ENCODE measurements around the gene ADGRD1. TPM values are rescaled to one million over a fixed set of nuclear protein-coding genes. Genes with fewer than 3 reads are reported as not detected.

Gene ADGRD1
- total and polyA plus RNA-seq, 7 donors, result 0.46 to 22.5 (median 7.2) TPM

DNA sequence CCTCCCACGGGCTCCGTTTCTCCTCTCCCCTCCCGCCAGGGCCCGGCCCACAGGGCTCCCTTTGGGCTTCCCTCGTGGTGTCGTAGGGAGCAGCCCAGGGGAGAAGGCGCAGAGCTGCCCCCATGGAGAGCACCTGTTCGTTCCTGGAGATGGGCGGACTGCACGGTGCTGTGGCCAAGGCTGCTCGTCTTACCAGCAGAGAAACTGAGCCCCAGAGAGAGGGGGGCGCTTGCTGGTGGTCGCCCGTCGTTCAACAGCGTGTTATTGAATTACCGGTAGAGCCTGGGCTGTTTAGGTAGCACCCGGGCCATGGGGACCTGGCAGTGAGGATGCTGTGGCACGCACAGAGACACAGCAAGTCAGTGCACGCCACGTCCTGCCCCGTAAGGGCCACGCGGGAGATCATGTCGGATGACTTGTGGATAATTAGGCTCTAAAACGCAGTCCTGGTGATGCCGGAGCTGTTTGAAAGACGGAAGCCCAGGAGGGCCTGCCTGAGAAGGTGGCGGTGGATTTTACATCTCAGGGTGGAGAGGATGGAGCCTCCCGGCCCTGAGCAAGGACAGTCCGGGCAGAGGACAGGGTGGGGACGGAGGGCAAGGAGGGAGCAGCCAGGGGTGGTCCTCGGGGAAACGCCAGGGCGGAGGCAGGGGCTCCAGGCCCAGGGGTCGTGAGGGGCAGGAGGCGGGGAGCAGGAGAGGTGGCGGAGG is 134.4 kb downstream of the ADGRD1 start:
- Histone ChIP-seq H3K9me3 (no peaks in the 10 kb centered on the region), H3K27me3 (no peaks in the 10 kb centered on the region), H3K27ac (no peak overlapping the region), H3K4me1 (no peaks in the 10 kb centered on the region), H3K4me3 (no peak overlapping the region), H3K36me3 (peaks cover 0 to 5% (median 0%) of the 10 kb centered on the region in 4 donors)
- TF ChIP-seq POLR2A (IDR thresholded peaks at IDR 0.05), result no peak
- TF ChIP-seq EP300 (IDR thresholded peaks at IDR 0.05), result no peak
- intact Hi-C loops (cut with DNase I), result no loop called here
- 85 to 91% methylated on average over 38 of the region's 38 CpGs for WGBS, 2 donors
- peak; percentile 55 for DNase-seq

DNA sequence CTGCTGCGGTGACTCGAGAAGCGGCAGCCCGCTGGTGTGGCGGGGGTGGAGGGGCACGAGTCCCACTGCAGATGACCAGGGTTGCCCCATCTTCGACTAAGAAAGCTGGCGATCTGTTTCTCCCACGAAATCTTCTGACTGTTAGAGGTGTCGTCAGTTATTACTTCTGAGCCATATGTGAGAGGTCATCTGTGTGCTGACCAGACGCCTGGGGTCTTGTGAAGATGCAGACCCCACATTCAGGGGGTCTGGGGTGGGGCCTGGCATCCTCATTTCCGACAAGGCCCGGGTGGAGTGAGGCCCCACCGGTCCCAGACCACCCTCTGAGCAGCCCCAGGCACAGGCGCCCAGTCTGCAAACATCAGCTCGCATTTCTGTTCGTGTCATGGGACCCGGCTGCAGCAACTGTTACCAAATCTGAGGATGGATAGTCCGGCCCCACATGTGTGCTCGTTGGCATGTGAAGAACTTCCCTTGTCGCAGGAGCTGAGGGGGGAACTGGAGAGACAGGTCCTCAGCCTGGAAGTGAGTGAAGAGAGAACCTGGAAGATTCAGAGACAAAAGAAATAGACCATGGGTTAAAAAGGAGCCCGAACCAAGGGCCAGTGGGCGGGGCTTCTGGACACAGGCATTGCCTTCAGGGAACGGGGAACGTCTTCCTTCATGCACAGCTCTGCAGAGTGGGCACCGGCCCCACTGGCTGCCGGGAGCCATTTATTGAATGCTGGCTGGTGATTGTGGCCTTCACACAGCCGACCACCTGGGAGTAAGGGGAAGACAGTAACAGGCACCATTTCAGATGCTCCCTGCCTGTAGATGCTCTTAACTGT is 135.2 kb downstream of the ADGRD1 start:
- WGBS, 2 donors, result 76 to 86% methylated on average over 28 of the region's 28 CpGs
- no peaks in the 10 kb centered on the region for H3K9me3 ChIP-seq
- intact Hi-C loops (cut with DNase I), result no loop called here
- H3K4me1 ChIP-seq, result no peaks in the 10 kb centered on the region
- peaks cover 0 to 5% (median 0%) of the 10 kb centered on the region in 4 donors for H3K36me3 ChIP-seq
- peak; percentile 54 for DNase-seq
- TF ChIP-seq EP300 (IDR thresholded peaks at IDR 0.05), result no peak
- no peak for TF ChIP-seq POLR2A (IDR thresholded peaks at IDR 0.05)
- TF ChIP-seq, protein P1, sequence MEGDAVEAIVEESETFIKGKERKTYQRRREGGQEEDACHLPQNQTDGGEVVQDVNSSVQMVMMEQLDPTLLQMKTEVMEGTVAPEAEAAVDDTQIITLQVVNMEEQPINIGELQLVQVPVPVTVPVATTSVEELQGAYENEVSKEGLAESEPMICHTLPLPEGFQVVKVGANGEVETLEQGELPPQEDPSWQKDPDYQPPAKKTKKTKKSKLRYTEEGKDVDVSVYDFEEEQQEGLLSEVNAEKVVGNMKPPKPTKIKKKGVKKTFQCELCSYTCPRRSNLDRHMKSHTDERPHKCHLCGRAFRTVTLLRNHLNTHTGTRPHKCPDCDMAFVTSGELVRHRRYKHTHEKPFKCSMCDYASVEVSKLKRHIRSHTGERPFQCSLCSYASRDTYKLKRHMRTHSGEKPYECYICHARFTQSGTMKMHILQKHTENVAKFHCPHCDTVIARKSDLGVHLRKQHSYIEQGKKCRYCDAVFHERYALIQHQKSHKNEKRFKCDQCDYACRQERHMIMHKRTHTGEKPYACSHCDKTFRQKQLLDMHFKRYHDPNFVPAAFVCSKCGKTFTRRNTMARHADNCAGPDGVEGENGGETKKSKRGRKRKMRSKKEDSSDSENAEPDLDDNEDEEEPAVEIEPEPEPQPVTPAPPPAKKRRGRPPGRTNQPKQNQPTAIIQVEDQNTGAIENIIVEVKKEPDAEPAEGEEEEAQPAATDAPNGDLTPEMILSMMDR (IDR thresholded peaks at IDR 0.05), result no peak
- TF ChIP-seq POLR2AphosphoS5 (IDR thresholded peaks at IDR 0.05), result no peak
- no peaks in the 10 kb centered on the region for H3K27me3 ChIP-seq
- no peak overlapping the region for H3K27ac ChIP-seq
- no peak overlapping the region for H3K4me3 ChIP-seq

DNA sequence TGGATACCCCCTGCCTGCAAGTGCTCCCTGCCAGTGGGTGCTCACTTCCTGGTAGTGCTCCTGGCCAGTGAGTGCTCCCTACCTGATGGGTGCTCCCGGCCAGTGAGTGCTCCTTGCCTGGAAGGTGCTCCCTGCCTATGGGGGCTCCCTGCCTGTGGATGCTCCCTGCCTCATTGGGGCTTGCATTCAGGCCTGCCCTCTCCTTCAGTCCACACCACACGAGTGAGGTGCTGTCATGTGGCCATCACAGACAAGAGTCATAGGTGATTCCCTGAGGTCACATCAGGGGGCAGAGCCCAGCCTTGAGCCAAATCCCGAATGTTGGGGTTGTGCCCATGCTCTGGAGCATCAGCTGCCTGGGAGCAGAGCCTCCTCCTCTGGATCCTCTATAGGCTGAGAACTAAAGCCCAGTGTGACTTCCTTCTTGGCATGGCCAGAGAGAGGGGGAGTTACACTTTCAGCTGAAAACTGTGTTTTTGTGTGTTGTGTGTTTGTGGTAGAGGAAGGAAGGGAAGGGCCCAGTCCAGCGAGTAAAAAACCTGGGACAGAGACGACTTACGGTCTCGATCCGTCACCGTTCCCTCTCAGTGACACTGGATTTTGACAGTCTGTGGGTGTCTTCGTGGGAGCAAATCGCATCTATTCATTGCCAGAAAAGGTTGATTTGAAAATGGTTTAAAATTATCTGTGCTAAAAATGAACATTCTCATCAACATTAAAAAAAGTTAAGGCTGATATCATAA is 136.0 kb downstream of the ADGRD1 start:
- H3K36me3 ChIP-seq, result peaks cover 0 to 5% (median 0%) of the 10 kb centered on the region in 4 donors
- H3K4me3 ChIP-seq, result no peak overlapping the region
- no peak overlapping the region for H3K27ac ChIP-seq
- no peaks in the 10 kb centered on the region for H3K4me1 ChIP-seq
- DNase-seq, result peak; percentile 46
- H3K27me3 ChIP-seq, result no peaks in the 10 kb centered on the region
- intact Hi-C loops (cut with DNase I), result no loop called here
- 77 to 85% methylated on average over 11 of the region's 11 CpGs for WGBS, 2 donors
- TF ChIP-seq POLR2A (IDR thresholded peaks at IDR 0.05) (no peak), POLR2AphosphoS5 (IDR thresholded peaks at IDR 0.05) (no peak), EP300 (IDR thresholded peaks at IDR 0.05) (no peak)
- TF ChIP-seq, protein P1 (IDR thresholded peaks at IDR 0.05), result no peak
- no peaks in the 10 kb centered on the region for H3K9me3 ChIP-seq

DNA sequence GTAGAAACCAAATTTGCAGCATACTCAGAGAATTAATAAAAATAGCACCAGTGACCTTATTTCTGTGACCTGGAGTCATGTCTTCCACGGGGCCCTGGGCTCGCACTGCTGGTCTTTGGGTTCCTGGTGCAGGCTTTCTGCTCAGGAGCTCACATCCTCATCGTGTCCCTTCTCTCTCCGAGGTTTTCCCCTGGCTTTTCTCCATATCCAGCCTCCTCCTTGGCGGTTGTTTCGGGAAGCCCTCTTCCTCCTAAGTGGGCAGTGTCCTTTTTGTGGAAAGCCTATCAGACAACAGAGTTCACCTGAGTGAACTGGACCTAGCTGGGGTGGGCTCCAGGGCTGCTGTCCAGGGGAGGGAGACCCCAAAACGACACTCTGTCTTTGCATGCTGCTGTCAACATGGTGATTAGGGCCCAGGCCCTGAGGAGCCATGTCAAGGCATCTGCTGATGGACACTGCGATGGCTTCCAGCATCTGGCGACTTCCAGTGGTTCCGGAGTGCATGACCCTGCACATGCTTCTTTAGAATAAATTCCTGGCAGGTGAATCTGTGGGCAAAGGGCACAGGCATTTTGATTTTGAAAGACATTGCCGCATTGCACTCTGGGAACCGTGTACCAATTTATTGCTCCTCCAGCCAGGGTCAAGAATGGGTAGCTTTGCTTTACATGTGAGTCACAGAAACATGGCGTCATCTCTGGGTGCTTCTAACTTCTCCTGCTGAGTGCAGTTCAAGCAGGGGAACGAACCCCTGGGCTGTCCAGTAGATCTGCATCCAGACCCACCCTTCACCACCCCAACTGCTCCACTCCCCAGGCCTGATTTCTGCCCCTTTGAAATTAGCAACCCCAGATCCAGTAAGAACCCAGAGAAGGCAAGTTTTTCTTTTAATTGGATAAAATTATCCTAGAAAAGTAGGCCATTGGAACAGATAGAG is 136.8 kb downstream of the ADGRD1 start:
- peak; percentile 19 for DNase-seq
- no peaks in the 10 kb centered on the region for H3K9me3 ChIP-seq
- H3K36me3 ChIP-seq, result peaks cover 0 to 4% (median 0%) of the 10 kb centered on the region in 4 donors
- no peaks in the 10 kb centered on the region for H3K27me3 ChIP-seq
- intact Hi-C loops (cut with DNase I), result no loop called here
- no peak overlapping the region for H3K4me3 ChIP-seq
- no peaks in the 10 kb centered on the region for H3K4me1 ChIP-seq
- no peak overlapping the region for H3K27ac ChIP-seq
- WGBS, 2 donors, result 75 to 87% methylated on average over 14 of the region's 14 CpGs
- TF ChIP-seq, protein P1 (IDR thresholded peaks at IDR 0.05), result no peak
- no peak for TF ChIP-seq POLR2A (IDR thresholded peaks at IDR 0.05)
- no peak for TF ChIP-seq EP300 (IDR thresholded peaks at IDR 0.05)
- no peak for TF ChIP-seq POLR2AphosphoS5 (IDR thresholded peaks at IDR 0.05)
